Measurements from ENCODE around the gene SMARCD1.
"Not testable (repeated sequence)": the region's sequence is repeated elsewhere in the genome, so short reads cannot be mapped to it uniquely, and the experiment has no call there.

Gene SMARCD1

DNA sequence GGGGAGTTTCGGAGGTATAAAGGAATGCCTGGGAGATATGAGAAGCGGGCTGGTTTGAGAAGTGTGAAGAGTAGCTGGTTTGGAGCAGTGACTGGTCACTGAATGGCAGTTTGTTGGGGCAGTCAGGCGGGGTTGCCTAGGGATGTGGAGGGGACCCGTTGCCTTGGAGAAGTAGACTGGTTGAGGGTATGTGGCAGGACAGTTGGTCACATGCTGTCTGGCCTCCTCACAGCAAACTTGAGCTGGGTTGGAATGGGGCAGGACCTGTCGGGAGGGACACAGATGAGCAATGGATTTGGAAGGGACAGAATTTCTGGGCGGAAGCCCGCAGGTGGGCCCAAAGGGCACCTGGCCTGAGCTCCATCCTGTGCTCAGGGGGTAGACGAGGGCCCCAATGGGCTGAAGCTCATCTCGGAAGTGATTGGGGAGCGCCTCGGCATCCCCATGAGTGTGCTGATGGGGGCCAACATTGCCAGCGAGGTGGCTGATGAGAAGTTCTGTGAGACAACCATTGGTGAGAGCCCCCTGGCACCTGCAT is 20.8 kb downstream of the SMARCD1 start:
- DNase-seq: no peak

DNA sequence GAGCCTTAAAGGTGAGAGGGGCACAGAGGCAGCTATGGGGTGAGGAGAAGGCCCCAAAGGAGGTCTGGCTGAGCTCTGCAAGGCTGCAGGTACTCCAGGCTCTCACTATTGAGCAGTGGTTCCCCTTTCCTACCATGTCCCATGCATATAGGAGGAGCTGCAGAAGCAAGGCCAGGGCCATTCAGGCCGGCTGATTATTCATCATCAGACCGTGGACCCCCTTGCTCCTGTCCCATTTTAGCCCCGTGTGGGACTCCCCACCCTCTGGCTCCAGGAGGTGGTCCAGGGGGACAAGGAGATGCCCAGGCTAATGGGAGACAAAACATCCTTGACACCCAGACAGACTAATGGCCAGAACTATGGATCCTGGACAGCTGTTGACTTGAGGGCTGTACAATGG is 21.8 kb downstream of the SMARCD1 start:
- no peak for DNase-seq

DNA sequence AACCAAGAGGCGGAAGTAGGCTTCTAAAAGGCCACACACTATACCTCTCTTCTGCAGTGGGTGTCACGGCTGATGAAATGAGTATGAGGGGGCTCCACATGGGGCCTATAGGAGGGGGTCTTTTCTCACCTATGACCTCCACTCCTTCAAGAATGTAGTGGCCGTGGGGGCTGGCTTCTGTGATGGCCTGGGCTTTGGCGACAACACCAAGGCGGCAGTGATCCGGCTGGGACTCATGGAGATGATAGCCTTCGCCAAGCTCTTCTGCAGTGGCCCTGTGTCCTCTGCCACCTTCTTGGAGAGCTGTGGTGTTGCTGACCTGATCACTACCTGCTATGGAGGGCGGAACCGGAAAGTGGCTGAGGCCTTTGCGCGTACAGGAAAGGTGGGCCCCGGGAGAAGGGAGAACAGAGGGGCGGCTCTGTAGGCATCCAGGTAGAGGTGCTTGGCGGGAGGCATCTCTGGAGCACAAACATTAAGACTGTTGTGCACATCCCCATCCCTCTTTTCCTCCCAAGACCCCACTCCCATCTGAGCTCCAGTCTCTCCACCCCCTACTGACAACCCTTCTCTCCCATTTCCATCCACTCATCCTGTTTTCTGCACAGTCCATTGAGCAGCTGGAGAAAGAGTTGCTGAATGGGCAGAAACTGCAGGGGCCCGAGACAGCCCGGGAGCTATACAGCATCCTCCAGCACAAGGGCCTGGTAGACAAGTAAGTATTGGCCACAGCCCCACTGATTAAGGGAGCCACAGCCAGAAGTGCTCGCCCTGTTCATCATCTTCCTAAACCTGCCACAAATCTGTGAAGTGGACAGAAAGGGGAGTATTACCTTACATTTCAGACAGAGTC is 22.5 kb downstream of the SMARCD1 start:
- DNase-seq: no peak

DNA sequence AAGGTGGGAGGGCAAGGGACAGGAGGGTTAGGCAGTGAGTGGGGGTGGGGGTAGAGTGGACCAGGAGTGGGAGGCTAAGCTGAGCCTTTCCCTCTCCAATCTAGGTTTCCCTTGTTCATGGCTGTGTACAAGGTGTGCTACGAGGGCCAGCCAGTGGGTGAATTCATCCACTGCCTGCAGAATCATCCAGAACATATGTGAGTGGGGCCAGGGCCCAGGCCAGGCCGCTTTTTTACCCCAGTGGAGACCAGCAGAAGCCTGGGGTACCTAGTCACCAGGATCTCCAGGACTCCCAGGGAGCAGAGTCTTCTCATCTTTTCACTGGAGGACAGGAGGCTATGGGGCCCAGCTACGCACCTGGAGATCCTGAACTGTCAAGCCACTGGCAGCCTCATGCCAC is 24.2 kb downstream of the SMARCD1 start:
- DNase-seq: no peak

DNA sequence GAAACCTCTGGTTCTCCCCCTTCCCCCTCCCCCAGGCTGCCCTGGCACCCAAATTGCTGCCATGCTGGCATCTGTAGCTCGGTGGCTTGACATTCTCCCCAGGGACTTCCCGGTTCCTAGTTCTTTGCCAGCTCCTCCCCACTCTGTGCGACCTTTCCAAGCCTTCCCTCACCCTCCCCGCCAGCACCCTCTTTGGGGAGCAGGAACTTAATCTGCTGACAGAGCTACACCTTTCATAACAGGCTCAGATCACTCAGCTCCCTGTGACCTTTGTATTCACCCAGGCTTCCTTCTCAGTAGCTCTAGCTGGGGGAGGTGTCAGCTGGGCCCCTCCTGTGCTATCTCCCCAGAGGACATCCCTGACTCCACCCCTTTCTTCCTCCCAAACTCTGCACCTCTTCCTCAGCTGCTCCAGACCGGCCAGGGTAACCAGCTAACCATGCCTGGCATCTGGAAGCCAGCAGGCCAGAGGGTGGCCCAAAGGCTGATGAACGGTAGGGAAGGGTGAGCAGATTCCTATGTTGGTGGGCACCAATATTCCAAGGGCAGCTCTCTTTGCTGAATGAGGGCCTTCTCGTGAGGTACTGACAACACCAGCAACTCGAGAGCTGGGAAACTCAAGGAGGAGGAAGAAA is 25.1 kb downstream of the SMARCD1 start:
- DNase-seq: peak; percentile 80

DNA sequence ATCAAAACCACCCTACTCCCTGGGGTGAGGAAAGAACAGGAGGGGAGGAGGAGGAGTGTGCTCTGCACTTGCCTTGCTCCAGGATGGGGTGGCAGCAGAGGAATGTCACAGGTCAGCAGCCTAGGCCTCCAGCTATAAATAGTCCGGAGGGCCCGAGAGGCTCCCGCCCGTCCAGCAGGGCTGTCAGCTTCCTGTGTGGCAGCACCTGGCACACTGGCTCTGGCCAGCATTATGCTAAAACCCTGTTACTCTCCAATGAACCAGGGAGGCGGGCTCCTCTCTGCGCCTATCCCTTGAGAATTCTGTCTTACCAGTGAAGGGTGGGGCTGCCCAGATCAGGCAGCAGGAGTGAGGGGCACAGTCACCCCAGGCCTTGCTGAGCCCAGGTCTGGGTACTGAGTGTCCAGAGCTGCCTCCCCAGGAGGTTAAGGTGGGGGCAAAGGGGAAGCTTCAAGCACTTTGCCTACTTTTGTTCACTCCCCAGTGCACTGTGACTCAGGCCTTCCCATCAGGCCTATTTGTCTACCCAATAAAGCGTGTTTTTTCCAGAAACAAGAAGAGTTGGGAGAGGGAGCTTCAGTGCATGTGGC is 25.7 kb downstream of the SMARCD1 start:
- DNase-seq: peak; percentile 38

DNA sequence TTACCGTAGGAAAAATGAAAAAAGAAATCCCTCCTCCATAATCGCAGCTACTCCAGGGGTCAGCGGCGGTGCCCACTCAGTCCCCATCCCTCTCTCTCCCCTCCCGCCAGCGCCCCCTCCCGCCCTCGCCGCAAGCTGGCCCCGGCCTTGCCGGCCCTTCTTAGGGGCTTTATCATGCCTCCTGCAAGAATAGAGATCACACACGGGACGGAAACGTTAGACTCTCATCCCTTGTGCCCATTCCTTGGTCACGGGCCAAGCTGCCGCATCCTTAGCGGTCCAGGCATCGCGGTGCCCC is 26.2 kb downstream of the SMARCD1 start:
- no peak for DNase-seq

DNA sequence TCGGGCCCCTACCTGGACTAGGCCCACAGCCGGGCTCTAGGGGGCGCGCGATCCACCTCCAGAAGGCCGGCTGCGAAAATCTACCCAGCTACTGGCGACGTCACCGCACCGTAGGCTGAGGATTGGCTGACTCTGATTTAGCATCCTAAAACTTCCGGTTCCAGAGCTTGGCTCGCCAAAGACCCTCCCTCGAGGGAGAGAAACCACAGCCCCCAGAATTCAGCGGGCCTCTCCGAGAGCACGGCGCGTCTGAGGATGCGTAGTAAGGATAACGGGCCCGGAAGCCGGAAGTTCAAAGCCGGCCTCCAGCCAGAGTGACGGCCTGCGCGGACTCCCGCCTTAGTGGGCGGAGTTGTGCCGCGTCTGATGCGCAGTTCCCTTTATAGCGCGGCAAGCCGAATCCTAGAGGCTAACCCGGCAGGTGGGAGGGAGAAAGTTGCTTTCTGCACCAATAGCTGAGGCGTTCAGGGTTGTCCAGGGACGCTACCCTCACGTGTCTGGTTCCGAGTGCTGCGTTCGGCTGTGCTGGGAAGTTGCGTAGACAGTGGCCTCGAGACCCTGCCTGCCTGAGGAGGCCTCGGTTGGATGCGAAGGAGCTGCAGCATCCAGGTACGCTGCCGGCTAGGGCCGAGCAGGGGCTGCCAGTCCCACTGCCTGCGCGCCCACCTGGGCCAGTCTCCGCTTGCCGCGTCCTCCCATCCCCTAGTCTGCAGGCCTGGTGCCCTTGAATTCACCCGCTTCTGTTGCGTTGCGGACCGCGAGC is 26.7 kb downstream of the SMARCD1 start, which contains the start of gene COX14:
TSS of gene COX14 (plus strand) at position 544 of the 763 bp plus-strand sequence. CDS start 7,808 bp downstream, outside the sequence.
- peak; percentile 100 for DNase-seq

DNA sequence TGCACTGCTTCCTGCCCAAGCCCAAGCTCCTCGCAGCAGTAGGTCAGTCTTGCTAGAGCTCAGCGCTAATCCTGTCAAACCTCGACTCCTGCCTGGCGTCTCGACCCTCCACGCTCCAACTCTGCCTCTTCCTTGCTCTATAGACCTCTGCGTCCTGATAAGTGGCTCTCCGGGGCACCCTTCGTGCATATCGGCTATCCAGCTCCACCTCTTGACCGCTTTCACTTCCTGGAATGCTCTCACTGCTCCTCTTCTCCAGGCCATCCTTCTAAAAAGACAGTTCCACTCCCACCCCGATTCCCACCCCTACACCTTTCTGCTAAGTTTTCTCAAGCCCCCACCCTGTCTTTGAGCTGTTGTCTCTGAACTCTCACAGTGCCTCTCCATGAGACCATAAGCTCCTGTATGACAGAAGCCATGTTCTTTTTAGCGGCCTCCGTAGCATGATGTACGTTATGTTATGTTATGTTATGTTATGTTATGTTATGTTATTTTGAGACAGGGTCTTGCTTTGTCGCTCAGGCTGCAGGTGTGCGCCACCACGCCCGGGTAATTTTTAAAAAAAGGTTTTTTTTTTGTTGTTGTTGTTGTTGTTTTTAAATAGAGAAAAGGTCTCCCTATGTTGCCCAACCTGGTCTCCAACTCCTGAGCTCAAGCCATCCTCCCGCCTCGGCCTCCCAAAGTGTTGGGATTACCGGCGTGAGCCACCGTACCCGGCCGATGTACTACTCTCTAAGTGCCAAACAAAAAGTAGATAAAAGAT is 27.5 kb downstream of the SMARCD1 start:
- DNase-seq: peak; percentile 61

DNA sequence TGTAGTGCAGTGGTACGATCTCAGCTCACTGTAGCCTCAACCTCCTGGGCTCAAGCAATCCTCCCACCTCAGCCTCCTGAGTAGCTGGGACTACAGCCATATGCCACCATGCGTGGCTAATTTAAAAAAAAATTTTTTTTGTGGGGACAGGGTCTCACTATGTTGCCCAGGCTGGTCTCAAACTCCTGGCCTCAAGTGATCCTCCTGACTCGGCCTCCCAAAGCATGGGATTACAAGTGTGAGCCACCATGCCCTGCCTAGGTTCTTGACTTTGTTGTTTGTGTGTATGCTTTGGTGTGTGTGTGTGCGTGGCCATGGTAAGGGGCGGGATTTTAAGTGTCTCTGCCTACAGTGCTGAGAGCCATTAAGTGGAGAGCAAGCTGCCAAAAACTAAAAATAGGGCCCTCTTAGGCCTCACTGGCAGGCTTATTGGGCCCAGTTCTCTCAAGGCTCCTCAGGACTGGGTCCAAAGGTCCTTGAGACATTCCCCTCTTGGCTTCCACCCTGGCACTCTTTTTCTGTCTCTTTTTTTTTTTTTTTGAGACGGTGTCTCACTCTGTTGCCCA is 32.0 kb downstream of the SMARCD1 start:
- DNase-seq: no peak

DNA sequence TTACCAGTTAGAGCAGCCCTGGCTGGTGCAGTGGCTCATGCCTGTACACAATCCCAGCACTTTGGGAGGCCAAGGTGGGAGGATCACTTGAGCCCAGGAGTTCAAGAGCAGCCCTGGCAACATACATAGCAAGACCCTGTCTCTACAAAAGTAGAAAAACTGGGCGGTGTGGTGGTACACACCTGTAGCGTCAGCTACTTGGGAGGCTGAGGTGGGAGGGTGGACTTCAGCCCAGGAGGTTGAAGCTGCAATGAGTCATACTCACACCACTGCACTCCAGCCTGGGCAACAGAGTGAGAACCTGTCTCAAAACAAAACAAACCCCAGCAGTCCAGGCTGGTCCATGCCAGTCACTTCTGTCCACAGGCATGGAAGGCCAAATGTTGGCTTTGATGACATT is 34.2 kb downstream of the SMARCD1 start:
- no peak for DNase-seq

DNA sequence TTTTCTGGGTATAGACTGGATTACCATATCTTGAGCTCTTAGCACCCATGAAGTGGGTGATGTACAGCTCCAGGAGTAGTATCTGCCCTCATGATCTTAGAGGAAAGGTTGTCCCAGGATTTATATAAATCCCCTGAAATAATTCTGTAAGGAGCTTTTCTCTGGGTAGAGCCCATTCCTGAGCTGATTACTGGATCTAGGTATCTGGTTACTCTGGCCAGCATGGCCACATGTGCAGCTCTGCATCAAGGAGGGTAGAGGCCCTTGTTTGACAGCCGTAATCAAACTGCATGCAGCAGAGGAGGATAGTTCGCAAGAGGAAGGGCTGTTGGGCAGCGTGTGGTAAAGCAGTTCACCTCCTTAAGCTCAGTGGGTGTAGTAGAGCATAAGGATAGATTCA is 35.4 kb downstream of the SMARCD1 start:
- DNase-seq: no peak

DNA sequence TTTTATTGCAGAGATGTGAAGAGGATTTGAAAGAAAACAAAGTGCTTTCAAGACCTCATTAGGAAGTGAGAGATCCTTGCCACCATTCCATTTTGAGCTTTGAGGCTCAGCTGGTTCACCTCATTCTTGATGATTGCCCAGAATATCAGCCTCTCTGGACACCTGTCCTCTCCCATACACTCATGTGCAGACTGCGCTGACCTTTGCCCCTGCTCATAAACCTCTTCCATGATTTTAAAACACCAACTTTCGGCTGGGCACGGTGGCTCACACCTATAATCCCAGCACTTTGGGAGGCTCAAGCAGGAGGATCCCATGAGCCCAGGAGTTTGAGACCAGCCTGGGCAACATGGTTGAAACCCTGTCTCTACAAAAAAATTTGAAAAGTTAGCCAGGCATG is 35.8 kb downstream of the SMARCD1 start:
- DNase-seq: no peak

DNA sequence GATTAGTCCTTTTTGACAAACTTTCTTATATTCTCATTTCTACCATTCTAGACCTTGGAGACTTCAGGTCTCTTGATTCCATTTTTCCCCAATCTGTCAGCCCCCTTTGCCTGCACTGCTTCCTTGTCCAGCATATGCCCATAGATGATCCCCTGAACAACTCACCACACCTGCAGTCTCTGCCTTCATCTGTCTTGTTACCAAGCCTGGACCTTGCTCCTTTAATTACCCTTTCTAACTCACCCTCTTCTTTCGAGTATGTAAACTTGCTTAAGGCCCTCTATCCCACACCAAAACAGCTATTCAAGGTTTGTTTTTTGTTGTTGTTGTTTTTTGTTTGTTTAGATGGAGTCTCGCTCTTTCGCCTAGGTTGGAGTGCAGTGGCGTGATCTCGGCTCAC is 36.5 kb downstream of the SMARCD1 start:
- no peak for DNase-seq

DNA sequence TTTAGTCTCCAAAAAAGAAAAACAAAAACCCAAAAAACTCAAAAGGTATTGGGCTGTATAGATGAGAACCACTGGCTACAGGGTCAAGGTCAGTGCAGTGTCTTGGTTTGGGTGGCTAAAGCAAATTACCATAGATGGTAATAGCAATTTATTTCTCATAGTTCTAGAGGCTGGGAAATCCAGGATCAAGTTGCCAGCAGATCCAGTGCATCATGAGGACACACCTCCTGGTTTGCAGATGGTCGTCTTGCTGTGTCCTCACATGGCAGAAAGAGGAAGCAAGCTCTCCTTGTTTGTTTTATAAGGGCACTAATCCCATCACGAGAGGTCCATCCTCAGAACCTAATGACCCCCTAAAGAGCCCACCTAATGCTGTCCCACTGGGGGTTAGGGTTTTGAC is 38.1 kb downstream of the SMARCD1 start:
- DNase-seq: no peak

DNA sequence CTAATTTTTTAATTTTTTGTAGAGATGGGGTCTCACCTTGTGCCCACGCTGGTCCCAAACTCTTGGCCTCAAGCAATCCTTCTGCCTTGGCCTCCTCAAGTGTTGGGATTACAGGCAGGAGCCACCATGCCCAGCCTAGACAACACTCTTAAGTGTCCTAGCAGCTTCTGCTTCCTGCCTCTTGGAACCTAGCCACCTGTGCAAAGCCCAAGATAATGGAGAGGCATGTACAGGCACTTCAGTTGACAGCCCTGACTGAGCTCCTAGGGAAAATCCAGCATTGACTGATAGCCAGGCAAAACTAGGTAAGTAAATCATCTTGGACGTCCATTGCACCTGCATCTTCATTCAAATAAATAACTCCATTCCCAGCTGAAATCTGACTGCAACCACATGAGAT is 42.4 kb downstream of the SMARCD1 start:
- DNase-seq: no peak

DNA sequence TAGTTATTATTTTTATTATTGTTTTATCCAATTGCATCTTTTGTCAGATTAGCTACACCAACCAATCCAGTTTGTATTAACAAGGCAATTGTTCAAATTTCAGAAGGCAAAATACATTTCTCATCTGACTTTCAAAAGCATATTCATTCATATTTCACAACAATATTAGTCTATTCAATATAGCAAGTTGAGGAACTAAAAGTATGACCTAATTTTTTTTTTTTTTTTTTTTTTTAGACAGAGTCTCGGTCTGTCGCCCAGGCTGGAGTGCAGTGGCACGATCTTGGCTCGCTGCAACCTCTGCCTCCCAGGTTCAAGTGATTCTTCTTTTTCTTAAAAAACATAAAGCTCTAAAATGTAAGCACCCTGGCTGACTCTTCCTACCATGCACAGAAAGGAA is 44.1 kb downstream of the SMARCD1 start:
- peak; percentile 40 for DNase-seq

DNA sequence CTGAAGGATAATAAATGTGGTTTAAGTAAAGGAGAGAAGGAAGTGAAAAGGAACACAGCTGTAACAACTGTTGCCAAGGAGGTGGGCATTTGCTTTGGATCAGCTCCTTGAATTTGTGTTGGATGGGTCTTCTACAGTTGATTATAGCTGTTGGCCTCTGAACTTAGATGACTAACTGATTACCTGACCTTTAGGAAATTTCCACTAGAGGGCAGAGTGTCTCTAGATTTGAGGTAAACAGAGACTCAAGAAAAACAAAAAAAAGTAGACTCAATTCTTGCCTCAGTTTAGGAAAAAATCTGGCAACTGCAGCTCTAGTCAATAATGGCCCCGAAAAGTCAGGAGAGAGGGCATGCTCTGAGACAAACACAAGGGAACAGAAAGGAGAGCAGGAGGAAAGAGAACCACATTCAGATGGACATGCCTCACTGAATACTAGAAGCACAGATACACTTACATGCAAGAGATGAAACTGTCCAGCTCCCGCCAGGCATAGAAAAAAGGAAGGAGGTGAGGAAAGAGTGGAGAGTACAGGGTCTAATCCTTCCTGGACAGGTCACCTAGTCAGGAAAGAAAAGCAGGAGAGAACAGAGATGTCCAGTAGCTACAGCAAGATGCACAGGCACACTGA is 47.5 kb downstream of the SMARCD1 start:
- DNase-seq: peak; percentile 37

DNA sequence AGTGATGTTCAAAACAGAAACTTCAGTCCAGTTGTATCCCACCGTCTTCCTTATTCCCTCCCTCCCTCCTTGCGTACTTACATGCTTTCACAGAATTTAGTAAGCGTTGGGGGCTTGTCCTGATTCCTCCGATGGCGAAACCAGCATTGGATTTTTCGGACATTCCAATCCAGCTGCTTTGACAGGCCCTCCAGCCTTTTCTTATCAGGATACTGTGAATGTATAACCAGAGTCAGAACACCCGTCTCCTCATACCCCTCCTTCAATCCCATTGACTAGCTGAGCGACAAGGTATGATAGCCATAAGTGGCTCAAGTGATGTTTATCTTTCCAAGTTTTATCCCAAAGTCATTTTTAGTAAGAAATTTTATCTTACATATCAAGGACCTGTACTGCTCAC is 57.9 kb downstream of the SMARCD1 start:
- DNase-seq: no peak

DNA sequence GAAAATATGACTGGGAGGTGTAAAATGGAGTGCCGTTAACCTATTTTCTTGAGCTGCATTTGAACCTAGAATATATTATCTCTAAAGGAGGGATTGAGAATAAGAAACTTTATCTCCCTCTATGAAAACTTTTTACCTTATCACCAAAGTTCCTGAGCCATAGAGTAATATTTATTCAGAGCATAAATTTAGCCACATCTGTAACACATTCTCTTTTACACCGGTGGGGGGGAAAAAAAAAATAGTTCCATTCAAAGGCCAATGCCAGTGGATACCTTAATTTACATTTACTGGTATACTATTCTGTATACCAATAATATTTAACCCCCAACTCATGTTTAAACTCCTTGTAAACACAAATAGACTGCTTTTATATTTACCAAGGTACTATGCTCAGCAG is 60.3 kb downstream of the SMARCD1 start:
- DNase-seq: no peak

DNA sequence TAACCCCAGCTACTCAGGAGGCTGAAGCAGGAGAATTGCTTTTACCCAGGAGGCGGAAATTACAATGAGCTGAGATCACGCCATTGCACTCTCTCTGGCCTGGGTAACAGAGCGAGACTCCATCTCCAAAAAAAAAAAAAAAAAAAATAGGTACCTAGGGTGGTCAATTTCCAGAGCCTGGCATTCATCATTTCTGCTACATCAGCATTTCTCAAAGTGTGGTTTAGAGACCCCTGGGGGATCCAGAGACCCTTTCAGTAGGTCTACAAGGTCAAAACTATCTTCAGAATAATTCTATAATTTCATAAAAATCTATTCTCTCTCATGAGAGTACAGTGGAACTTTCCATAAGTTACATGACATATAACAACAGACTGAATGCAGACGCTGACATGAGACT is 62.1 kb downstream of the SMARCD1 start:
- no peak for DNase-seq

DNA sequence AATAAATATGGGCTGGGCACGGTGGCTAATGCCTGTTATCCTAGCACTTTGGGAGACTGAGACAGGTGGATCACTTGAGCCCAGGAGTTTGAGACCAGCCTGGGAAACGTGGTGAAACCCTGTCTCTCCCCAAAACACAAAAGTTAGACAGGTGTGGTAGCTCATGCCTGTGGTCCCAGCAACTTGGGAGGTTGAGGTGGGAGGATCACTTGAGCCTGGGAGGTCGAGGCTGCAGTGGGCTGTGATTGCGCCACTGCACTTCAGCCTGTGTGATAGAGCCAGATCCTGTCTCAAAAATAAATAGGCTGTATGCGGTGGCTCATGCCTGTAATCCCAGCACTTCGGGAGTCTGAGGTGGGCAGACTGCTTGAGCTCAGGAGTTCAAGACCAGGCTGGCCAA is 62.9 kb downstream of the SMARCD1 start:
- DNase-seq: not testable (repeated sequence)
